CD14-positive monocyte (primary cell): ENCODE data around the gene SYNDIG1. TPM values are rescaled to one million over a fixed set of nuclear protein-coding genes. Genes with fewer than 3 reads are reported as not detected.

Experiments
- DNase-seq, 3 donors: peaks; one replicate each; pipeline ENCODE4 v3.0.0-alpha.2; 2011 to 2022
- H2AFZ ChIP-seq: 2 replicates; pipeline ENCODE4 v1.6.0; 2012; ENCODE audit warnings: mild to moderate bottlenecking, low read depth, low read length, inconsistent platforms; ENCODE audit not compliant: insufficient read depth, poor library complexity, severe bottlenecking
- H3K27ac ChIP-seq, 2 donors: 1 replicate in 1 of 2; 2 replicates in 1 of 2; pipeline ENCODE4 v1.5.1; 2012 to 2013; ENCODE audit warnings: low read length in 2 of 2, control low read depth in 1 of 2, inconsistent platforms in 1 of 2, low read depth in 1 of 2, mild to moderate bottlenecking in 1 of 2
- H3K27me3 ChIP-seq, 2 donors: one replicate each; pipeline versions ENCODE4 v1.6.0 to v1.6.1; 2011 to 2013; ENCODE audit warnings: low read length in 2 of 2; ENCODE audit not compliant: control insufficient read depth in 2 of 2, insufficient read depth in 2 of 2
- H3K36me3 ChIP-seq, 2 donors: replicated peaks in 1 of 2; 1 replicate in 1 of 2; 2 replicates in 1 of 2; pipeline versions ENCODE4 v1.5.1 to v1.6.1; 2012 to 2013; ENCODE audit warnings: low read length in 2 of 2, control low read depth in 1 of 2, inconsistent platforms in 1 of 2, mild to moderate bottlenecking in 1 of 2; ENCODE audit not compliant: insufficient read depth in 2 of 2, control insufficient read depth in 1 of 2
- H3K4me1 ChIP-seq, 2 donors: 1 replicate in 1 of 2; 2 replicates in 1 of 2; pipeline versions ENCODE4 v1.5.1 to v1.6.1; 2012 to 2013; ENCODE audit warnings: low read length in 2 of 2, control low read depth in 1 of 2, inconsistent platforms in 1 of 2, mild to moderate bottlenecking in 1 of 2, moderate library complexity in 1 of 2; ENCODE audit not compliant: insufficient read depth in 2 of 2, control insufficient read depth in 1 of 2
- H3K4me2 ChIP-seq: replicated peaks from 2 replicates; pipeline ENCODE3; 2012; ENCODE audit warnings: low read length, moderate library complexity, mild to moderate bottlenecking; ENCODE audit not compliant: poor library complexity, severe bottlenecking; ENCODE audit errors: extremely low read depth
- H3K4me3 ChIP-seq, 3 experiments: fragments of 200-600 bp in 1 of 3; sonication (generic) in 1 of 3; replicated peaks in 1 of 3; 1 replicate in 2 of 3; 2 replicates in 1 of 3; pipeline ENCODE4 v1.5.1; 2011 to 2013; ENCODE audit warnings: low read length in 3 of 3, mild to moderate bottlenecking in 3 of 3, control low read depth in 2 of 3, low read depth in 2 of 3, inconsistent platforms in 1 of 3, moderate library complexity in 1 of 3
- H3K79me2 ChIP-seq: 2 replicates; pipeline ENCODE4 v1.6.0; 2012; ENCODE audit warnings: mild to moderate bottlenecking, control low read depth, inconsistent platforms, low read length, moderate library complexity; ENCODE audit not compliant: insufficient read depth
- H3K9ac ChIP-seq: 2 replicates; pipeline ENCODE4 v1.6.0; 2017; ENCODE audit warnings: low read length, mild to moderate bottlenecking; ENCODE audit not compliant: insufficient read depth, poor library complexity, severe bottlenecking
- H3K9me3 ChIP-seq, 2 donors: replicated peaks in 1 of 2; 1 replicate in 1 of 2; 2 replicates in 1 of 2; pipeline versions ENCODE4 v1.5.1 to v1.6.1; 2012 to 2013; ENCODE audit warnings: low read length in 2 of 2, control low read depth in 1 of 2; ENCODE audit not compliant: control insufficient read depth in 1 of 2, insufficient read depth in 1 of 2
- H4K20me1 ChIP-seq: 2 replicates; pipeline ENCODE4 v1.6.0; 2012; ENCODE audit warnings: mild to moderate bottlenecking, low read length, control low read depth, moderate library complexity; ENCODE audit not compliant: insufficient read depth
- H3K27ac Mint-ChIP-seq, 7 donors: one replicate each; pipeline ENCODE4 v1.8.0; 2020; ENCODE audit warnings: mild to moderate bottlenecking in 7 of 7, mixed read lengths in 7 of 7, moderate library complexity in 6 of 7, inconsistent platforms in 2 of 7
- H3K27me3 Mint-ChIP-seq, 3 donors: one replicate each; pipeline ENCODE4 v1.8.0; 2021 to 2022; ENCODE audit warnings: low read depth in 3 of 3, mild to moderate bottlenecking in 3 of 3, mixed read lengths in 3 of 3, moderate library complexity in 3 of 3, inconsistent platforms in 1 of 3
- H3K36me3 Mint-ChIP-seq, 2 donors: one replicate each; pipeline ENCODE4 v1.8.0; 2020; ENCODE audit warnings: mixed read lengths in 2 of 2, inconsistent platforms in 1 of 2, mild to moderate bottlenecking in 1 of 2
- H3K4me1 Mint-ChIP-seq: one replicate; pipeline ENCODE4 v1.8.0; 2020; ENCODE audit warnings: mild to moderate bottlenecking, mixed read lengths
- H3K4me3 Mint-ChIP-seq, 2 donors: one replicate each; pipeline ENCODE4 v1.8.0; 2020; ENCODE audit warnings: mild to moderate bottlenecking in 2 of 2, mixed read lengths in 2 of 2, moderate library complexity in 1 of 2
- H3K9me3 Mint-ChIP-seq, 7 donors: one replicate each; pipeline ENCODE4 v1.8.0; 2020 to 2022; ENCODE audit warnings: mixed read lengths in 7 of 7, mild to moderate bottlenecking in 6 of 7, moderate library complexity in 6 of 7, inconsistent platforms in 2 of 7
- CTCF ChIP-seq: fragments of 200-600 bp; IDR thresholded peaks from one replicate; pipeline ENCODE4 v1.8.0; 2022; ENCODE audit warnings: antibody characterized with exemption, mild to moderate bottlenecking
- WGBS: methylation state at CpG from one replicate; pipeline ENCODE4 v1.1.5; 2013; ENCODE audit warnings: missing lambda C conversion rate; ENCODE audit not compliant: insufficient coverage; 5-methylcytosine and 5-hydroxymethylcytosine counted together
- intact Hi-C, 2 donors: fragments of 100-400 bp; cut with micrococcal nuclease; formaldehyde crosslinking; loops; one replicate each; pipeline versions ENCODE4 v1.15.0 to v1.15.1; 2023
- polyA plus RNA-seq, 3 donors: library from polyadenylated mRNA; depleted of rRNA in 1 of 3; unstranded in 2 of 3; stranded (reverse) in 1 of 3; fragments of 300-500 nt in 2 of 3; fragments of >200 nt in 1 of 3; fragmentation: Illumina TruSeq in 2 of 3; gene quantifications; 1 replicate in 2 of 3; 2 replicates in 1 of 3; pipeline ENCODE4 v1.2.3, GENCODE V29; 2012 to 2021

The SYNDIG1 gene
- polyA plus RNA-seq, 3 donors, result not detected

GRCh38 chr20:24614341-24614740 lies 144.9 kb downstream of the SYNDIG1 start:
- no peak overlapping the region for H3K9ac ChIP-seq
- Mint-ChIP-seq H3K36me3 (no peaks in the 10 kb centered on the region), H3K27me3 (peaks cover 0 to 7% (median 4%) of the 10 kb centered on the region in 3 donors), H3K27ac (no peak overlapping the region), H3K4me1 (peaks cover 4% of the 10 kb centered on the region), H3K9me3 (peaks cover 0 to 2% (median 0%) of the 10 kb centered on the region in 7 donors), H3K4me3 (no peak overlapping the region)
- H4K20me1 ChIP-seq, result no peaks in the 10 kb centered on the region
- H2AFZ ChIP-seq, result no peak overlapping the region
- H3K79me2 ChIP-seq, result no peaks in the 10 kb centered on the region
- H3K9me3 ChIP-seq, result no peaks in the 10 kb centered on the region
- H3K4me3 ChIP-seq, result no peak overlapping the region
- no peak overlapping the region for H3K27ac ChIP-seq
- no peaks in the 10 kb centered on the region for H3K27me3 ChIP-seq
- no peaks in the 10 kb centered on the region for H3K4me1 ChIP-seq
- DNase-seq, result no peak
- no CpG with 5 or more reads among the region's 1 CpG for WGBS
- H3K4me2 ChIP-seq, result no peak overlapping the region
- H3K36me3 ChIP-seq, result no peaks in the 10 kb centered on the region
- TF ChIP-seq CTCF, result no peak
- intact Hi-C loops, result no loop called here

GRCh38 chr20:24615353-24615752 lies 145.9 kb downstream of the SYNDIG1 start:
- H4K20me1 ChIP-seq, result no peaks in the 10 kb centered on the region
- Mint-ChIP-seq H3K4me1 (peaks cover 6% of the 10 kb centered on the region), H3K4me3 (no peak overlapping the region), H3K27me3 (peaks cover 0 to 4% (median 4%) of the 10 kb centered on the region in 3 donors), H3K9me3 (peaks cover 0 to 2% (median 0%) of the 10 kb centered on the region in 7 donors), H3K27ac (no peak overlapping the region), H3K36me3 (no peaks in the 10 kb centered on the region)
- no peak for TF ChIP-seq CTCF
- no peaks in the 10 kb centered on the region for H3K4me1 ChIP-seq
- WGBS, result 89% methylated on average over 5 of the region's 8 CpGs
- H3K36me3 ChIP-seq, result no peaks in the 10 kb centered on the region
- H3K27ac ChIP-seq, result no peak overlapping the region
- H3K4me3 ChIP-seq, result no peak overlapping the region
- H3K79me2 ChIP-seq, result no peaks in the 10 kb centered on the region
- no peaks in the 10 kb centered on the region for H3K9me3 ChIP-seq
- H3K4me2 ChIP-seq, result no peak overlapping the region
- no peak overlapping the region for H2AFZ ChIP-seq
- H3K27me3 ChIP-seq, result no peaks in the 10 kb centered on the region
- no peak overlapping the region for H3K9ac ChIP-seq
- DNase-seq, result no peak
- intact Hi-C loops, result no loop called here
